ENCODE results near the gene NFIB. TPM values are rescaled to one million over a fixed set of nuclear protein-coding genes. Genes with fewer than 3 reads are reported as not detected.

NFIB gene
- total RNA-seq, 1 experiment from 2014 or later: 3.6 TPM

DNA sequence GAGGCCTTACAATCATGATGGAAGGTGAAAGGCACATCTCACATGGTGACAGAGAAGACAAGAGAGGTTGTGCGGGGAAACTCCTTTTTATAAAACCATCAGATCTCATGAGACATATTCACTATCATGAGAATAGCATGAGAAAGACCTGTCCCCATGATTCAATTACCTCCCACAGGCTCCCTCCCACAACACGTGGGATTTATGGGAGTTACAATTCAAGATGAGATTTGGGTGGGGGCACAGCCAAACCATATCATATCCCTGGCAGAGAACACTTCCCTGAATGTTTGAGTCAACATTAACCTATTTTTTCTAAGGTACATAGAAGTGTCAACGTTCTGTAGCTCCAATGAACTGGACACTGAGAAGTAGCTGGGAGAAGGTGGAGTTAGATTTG is 280.9 kb downstream of the NFIB start:
- Histone ChIP-seq H3K4me3 (ENCODE audit: low read length) (no peak overlapping the region), H3K36me3 (ENCODE audit: insufficient read depth, low read length) (no peaks in the 10 kb centered on the region), H4K20me1 (ENCODE audit: insufficient read depth, low read depth, low read length) (no peaks in the 10 kb centered on the region), H3K27ac (ENCODE audit: low read length) (no peak overlapping the region), H3K9ac (ENCODE audit: low read length) (no peak overlapping the region), H3K9me2 (replicated peaks; ENCODE audit: insufficient read depth, low read length) (no peaks in the 10 kb centered on the region), H3K9me3 (ENCODE audit: low read length) (no peaks in the 10 kb centered on the region), H3K4me1 (ENCODE audit: low read length) (no peaks in the 10 kb centered on the region), H3K79me2 (ENCODE audit: low read length) (no peaks in the 10 kb centered on the region), H2AFZ (ENCODE audit: low read length) (no peak overlapping the region), H3K27me3 (ENCODE audit: low read length) (no peaks in the 10 kb centered on the region), H3K4me2 (ENCODE audit: low read depth, low read length, poor library complexity, severe bottlenecking) (no peak overlapping the region)
- DNase-seq: no peak
